Keratinocyte (primary cell): Measurements from ENCODE around the gene SOS1. TPM values are rescaled to one million over a fixed set of nuclear protein-coding genes. Genes with fewer than 3 reads are reported as not detected.

Source experiments
- DNase-seq: peaks from one replicate; pipeline ENCODE4 v3.0.0-alpha.2; 2011; ENCODE audit warnings: low read depth, missing footprints, low spot score
- FAIRE-seq: peaks from 2 replicates; lab custom pipeline; 2011; peaks lifted over from hg19 to GRCh38; lab: Jason Lieb, UNC
- H2AFZ ChIP-seq: 2 replicates; pipeline ENCODE4 v1.6.0; 2012; ENCODE audit warnings: low read length, control low read depth, inconsistent platforms; ENCODE audit not compliant: control insufficient read depth
- H3K27ac ChIP-seq: 2 replicates; pipeline ENCODE4 v1.5.1; 2011; ENCODE audit warnings: low read length; ENCODE audit not compliant: control insufficient read depth, insufficient read depth
- H3K27me3 ChIP-seq: 3 replicates; pipeline ENCODE4 v1.6.0; 2011; ENCODE audit warnings: low read length; ENCODE audit not compliant: control insufficient read depth, insufficient read depth; ENCODE audit errors: extremely low read depth
- H3K36me3 ChIP-seq, 2 experiments: 2 replicates in 1 of 2; 3 replicates in 1 of 2; pipeline ENCODE4 v1.5.1; 2011; ENCODE audit warnings: low read length in 2 of 2, mild to moderate bottlenecking in 1 of 2; ENCODE audit not compliant: control insufficient read depth in 2 of 2, insufficient read depth in 2 of 2; ENCODE audit errors: extremely low read depth in 1 of 2
- H3K4me1 ChIP-seq: 3 replicates; pipeline ENCODE4 v1.5.1; 2011; ENCODE audit warnings: low read length; ENCODE audit not compliant: control insufficient read depth, insufficient read depth; ENCODE audit errors: extremely low read depth
- H3K4me2 ChIP-seq: 3 replicates; pipeline ENCODE4 v1.6.0; 2011; ENCODE audit warnings: low read depth, low read length; ENCODE audit not compliant: control insufficient read depth, insufficient read depth; ENCODE audit errors: extremely low read depth
- H3K4me3 ChIP-seq, 3 experiments: fragments of 200-600 bp in 1 of 3; sonication (generic) in 1 of 3; 2 replicates in 2 of 3; 3 replicates in 1 of 3; pipeline ENCODE4 v1.5.1; 2011 to 2016; ENCODE audit warnings: low read length in 3 of 3, mild to moderate bottlenecking in 3 of 3, control low read depth in 2 of 3, inconsistent platforms in 1 of 3, low read depth in 1 of 3, mixed read lengths in 1 of 3, mixed run types in 1 of 3, moderate library complexity in 1 of 3; ENCODE audit not compliant: control insufficient read depth in 2 of 3, insufficient read depth in 2 of 3; ENCODE audit errors: extremely low read depth in 1 of 3
- H3K79me2 ChIP-seq: 2 replicates; pipeline ENCODE4 v1.6.0; 2012; ENCODE audit warnings: low read length; ENCODE audit not compliant: control insufficient read depth, insufficient read depth
- H3K9ac ChIP-seq: 3 replicates; pipeline ENCODE4 v1.6.0; 2011; ENCODE audit warnings: low read length; ENCODE audit not compliant: control insufficient read depth, insufficient read depth; ENCODE audit errors: extremely low read depth
- H3K9me1 ChIP-seq: 3 replicates; pipeline ENCODE4 v1.6.0; 2011; ENCODE audit warnings: low read length; ENCODE audit not compliant: control insufficient read depth, insufficient read depth; ENCODE audit errors: extremely low read depth
- H3K9me3 ChIP-seq: 2 replicates; pipeline ENCODE4 v1.5.1; 2012; ENCODE audit warnings: low read depth, low read length; ENCODE audit not compliant: control insufficient read depth
- H4K20me1 ChIP-seq: 3 replicates; pipeline ENCODE4 v1.6.0; 2011; ENCODE audit warnings: low read length; ENCODE audit not compliant: control insufficient read depth, insufficient read depth; ENCODE audit errors: extremely low read depth
- EZH2 ChIP-seq: IDR thresholded peaks from one replicate; pipeline ENCODE4 v1.6.1; 2012; ENCODE audit warnings: inconsistent platforms, mild to moderate bottlenecking, low read length, moderate library complexity
- dilution Hi-C: fragments of 300-500 bp; cut with MboI; formaldehyde crosslinking; loops from one replicate; pipeline ENCODE4 v1.7.0; 2020; ENCODE audit warnings: low sequenced_read_pairs; ENCODE audit not compliant: extremely low pct_ligation_motif_present
- polyA plus RNA-seq, 5 experiments: library from polyadenylated mRNA; depleted of rRNA in 3 of 5; stranded (reverse) in 3 of 5; stranded (forward) in 1 of 5; unstranded in 1 of 5; fragments of >200 nt; gene quantifications; 1 replicate in 1 of 5; 2 replicates in 3 of 5; 3 replicates in 1 of 5; pipeline versions ENCODE4 v1.2.1 to v1.2.3, GENCODE V29; 2011 to 2012; ENCODE audit warnings: missing spikeins in 2 of 5, low read depth in 1 of 5, low replicate concordance in 1 of 5
- TF ChIP-seq, protein P1 (sequence below), 3 experiments: IDR thresholded peaks in 1 of 3; conservative IDR thresholded peaks in 1 of 3; optimal IDR thresholded peaks in 1 of 3; 2 replicates in 2 of 3; 3 replicates in 1 of 3; pipeline versions ENCODE3 to v1.5.1; 2011; ENCODE audit warnings: low read length in 3 of 3, mild to moderate bottlenecking in 3 of 3, moderate library complexity in 2 of 3, control low read depth in 1 of 3, inconsistent platforms in 1 of 3; ENCODE audit not compliant: insufficient read depth in 2 of 3; ENCODE audit errors: extremely low read depth in 1 of 3

The SOS1 gene
- polyA plus RNA-seq, 1 donor (not counting 4 experiments of a cell fraction or from before 2014, with no cell fraction given), result 21.5 TPM

DNA sequence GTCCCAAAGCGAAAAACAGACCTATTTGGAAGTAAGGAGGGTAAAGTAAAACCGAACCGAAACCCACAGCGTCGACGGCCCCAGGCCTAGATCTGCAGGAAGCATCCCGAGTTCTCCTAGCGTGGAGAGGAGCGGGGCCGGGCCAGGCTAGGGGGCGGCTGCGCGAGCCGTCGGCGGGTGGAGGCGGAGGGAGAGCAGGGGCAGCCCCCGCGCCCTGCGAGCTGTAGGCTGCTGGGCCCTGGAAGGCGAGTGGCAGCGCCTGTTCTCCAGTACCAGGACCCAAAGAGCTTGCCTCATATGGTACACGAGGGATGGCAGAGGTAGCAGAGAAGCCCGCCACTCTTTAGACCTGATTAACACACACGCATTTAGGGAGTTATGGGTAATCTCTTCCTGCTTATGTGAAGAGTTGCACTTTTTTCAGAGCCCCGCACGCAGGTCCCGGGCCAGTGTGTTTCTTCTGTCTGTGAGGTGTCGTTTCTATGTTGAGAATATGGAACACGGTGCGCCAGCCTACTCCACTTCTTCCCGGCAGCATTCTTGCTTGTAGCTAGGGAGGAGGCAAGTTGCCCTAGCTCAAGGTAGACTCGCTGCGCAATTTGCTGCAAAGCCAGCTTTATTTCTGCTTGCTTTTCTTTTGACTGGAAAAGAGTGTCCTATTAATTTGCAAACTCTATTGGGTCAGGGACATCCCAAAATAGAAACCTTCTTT lies 160.1 kb downstream of the SOS1 start:
- FAIRE-seq (no peak), DNase-seq (no peak)
- no peaks in the 10 kb centered on the region for H3K9me1 ChIP-seq
- no peak overlapping the region for H3K9ac ChIP-seq
- H3K79me2 ChIP-seq, result no peaks in the 10 kb centered on the region
- peak overlapping the region; percentile 60 for H2AFZ ChIP-seq
- H3K36me3 ChIP-seq, result no peaks in the 10 kb centered on the region
- H3K27ac ChIP-seq, result no peak overlapping the region
- peak overlapping the region in 1 of 3 experiments; percentile 34 for H3K4me3 ChIP-seq
- H3K9me3 ChIP-seq, result no peaks in the 10 kb centered on the region
- H3K4me2 ChIP-seq, result peak overlapping the region; percentile 55
- no peaks in the 10 kb centered on the region for H4K20me1 ChIP-seq
- peaks cover 17% of the 10 kb centered on the region for H3K27me3 ChIP-seq
- dilution Hi-C loops, result no loop called here
- no peak for TF ChIP-seq EZH2
- TF ChIP-seq, protein P1, sequence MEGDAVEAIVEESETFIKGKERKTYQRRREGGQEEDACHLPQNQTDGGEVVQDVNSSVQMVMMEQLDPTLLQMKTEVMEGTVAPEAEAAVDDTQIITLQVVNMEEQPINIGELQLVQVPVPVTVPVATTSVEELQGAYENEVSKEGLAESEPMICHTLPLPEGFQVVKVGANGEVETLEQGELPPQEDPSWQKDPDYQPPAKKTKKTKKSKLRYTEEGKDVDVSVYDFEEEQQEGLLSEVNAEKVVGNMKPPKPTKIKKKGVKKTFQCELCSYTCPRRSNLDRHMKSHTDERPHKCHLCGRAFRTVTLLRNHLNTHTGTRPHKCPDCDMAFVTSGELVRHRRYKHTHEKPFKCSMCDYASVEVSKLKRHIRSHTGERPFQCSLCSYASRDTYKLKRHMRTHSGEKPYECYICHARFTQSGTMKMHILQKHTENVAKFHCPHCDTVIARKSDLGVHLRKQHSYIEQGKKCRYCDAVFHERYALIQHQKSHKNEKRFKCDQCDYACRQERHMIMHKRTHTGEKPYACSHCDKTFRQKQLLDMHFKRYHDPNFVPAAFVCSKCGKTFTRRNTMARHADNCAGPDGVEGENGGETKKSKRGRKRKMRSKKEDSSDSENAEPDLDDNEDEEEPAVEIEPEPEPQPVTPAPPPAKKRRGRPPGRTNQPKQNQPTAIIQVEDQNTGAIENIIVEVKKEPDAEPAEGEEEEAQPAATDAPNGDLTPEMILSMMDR (optimal IDR thresholded peaks at IDR 0.05 in 1 of 3, IDR thresholded peaks at IDR 0.05 in 1 of 3, conservative IDR thresholded peaks at IDR 0.05 in 1 of 3; ENCODE audit: extremely low read depth in 1 of 3, insufficient read depth in 2 of 3, low read length in 3 of 3), result no peak
- no peaks in the 10 kb centered on the region for H3K4me1 ChIP-seq

DNA sequence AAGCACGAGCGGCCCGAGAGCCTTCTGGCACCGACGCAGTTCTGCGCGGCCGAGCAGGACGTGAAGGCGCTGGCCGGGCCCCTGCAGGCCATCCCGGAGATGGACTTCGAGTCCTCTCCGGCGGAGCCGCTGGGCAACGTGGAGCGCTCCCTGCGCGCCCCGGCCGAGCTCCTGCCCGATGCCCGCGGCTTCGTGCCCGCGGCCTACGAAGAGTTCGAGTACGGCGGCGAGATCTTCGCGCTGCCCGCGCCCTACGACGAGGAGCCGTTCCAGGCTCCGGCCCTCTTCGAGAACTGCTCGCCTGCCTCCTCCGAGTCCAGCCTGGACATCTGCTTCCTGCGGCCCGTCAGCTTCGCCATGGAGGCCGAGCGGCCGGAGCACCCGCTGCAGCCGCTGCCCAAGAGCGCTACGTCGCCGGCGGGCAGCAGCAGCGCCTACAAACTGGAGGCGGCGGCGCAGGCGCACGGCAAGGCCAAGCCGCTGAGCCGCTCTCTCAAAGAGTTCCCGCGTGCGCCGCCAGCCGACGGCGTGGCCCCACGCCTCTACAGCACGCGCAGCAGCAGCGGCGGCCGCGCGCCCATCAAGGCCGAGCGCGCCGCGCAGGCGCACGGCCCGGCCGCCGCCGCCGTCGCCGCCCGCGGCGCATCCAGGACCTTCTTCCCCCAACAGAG lies 160.8 kb downstream of the SOS1 start:
- FAIRE-seq (no peak), DNase-seq (peak; percentile 9)
- Histone ChIP-seq H3K9me1 (no peaks in the 10 kb centered on the region), H3K9ac (no peak overlapping the region), H3K4me1 (no peaks in the 10 kb centered on the region), H2AFZ (peak overlapping the region; percentile 82), H3K4me3 (peak overlapping the region; percentile 8 to 42 (median 34)), H3K27ac (no peak overlapping the region), H3K9me3 (no peaks in the 10 kb centered on the region), H3K4me2 (peak overlapping the region; percentile 55), H4K20me1 (no peaks in the 10 kb centered on the region), H3K36me3 (no peaks in the 10 kb centered on the region), H3K79me2 (no peaks in the 10 kb centered on the region), H3K27me3 (peaks cover 17% of the 10 kb centered on the region)
- dilution Hi-C loops, result no loop called here
- TF ChIP-seq EZH2, result no peak
- TF ChIP-seq, protein P1 (optimal IDR thresholded peaks at IDR 0.05 in 1 of 3, IDR thresholded peaks at IDR 0.05 in 1 of 3, conservative IDR thresholded peaks at IDR 0.05 in 1 of 3; ENCODE audit: extremely low read depth in 1 of 3, insufficient read depth in 2 of 3, low read length in 3 of 3), result peak in 1 of 3 experiments; percentile 37
